Cardiac septum (tissue), 1 donor: ENCODE data around the gene EML3. TPM values are rescaled to one million over a fixed set of nuclear protein-coding genes. Genes with fewer than 3 reads are reported as not detected.
"Not testable (repeated sequence)": the region's sequence is repeated elsewhere in the genome, so short reads cannot be mapped to it uniquely, and the experiment has no call there.

Source experiments
- DNase-seq: peaks from one replicate; pipeline ENCODE4 v3.0.0-alpha.2; 2020; ENCODE audit warnings: low spot score
- intact Hi-C: fragments of 100-400 bp; cut with DNase I; formaldehyde crosslinking; loops from one replicate; pipeline ENCODE4 v1.14.0; 2022
- total RNA-seq: library from RNA; stranded (reverse); fragmentation: NEBNext Ultra II Directional; extraction: Animal tissue kit (Norgen Biotek cat#: 25700); gene quantifications from one replicate; pipeline ENCODE4 v1.2.1, GENCODE V29; 2021
- donor health status: DM: no; HTN: no; CAD: no.

EML3 gene
- total RNA-seq, 1 donor from 2014 or later: 29.6 TPM

DNA sequence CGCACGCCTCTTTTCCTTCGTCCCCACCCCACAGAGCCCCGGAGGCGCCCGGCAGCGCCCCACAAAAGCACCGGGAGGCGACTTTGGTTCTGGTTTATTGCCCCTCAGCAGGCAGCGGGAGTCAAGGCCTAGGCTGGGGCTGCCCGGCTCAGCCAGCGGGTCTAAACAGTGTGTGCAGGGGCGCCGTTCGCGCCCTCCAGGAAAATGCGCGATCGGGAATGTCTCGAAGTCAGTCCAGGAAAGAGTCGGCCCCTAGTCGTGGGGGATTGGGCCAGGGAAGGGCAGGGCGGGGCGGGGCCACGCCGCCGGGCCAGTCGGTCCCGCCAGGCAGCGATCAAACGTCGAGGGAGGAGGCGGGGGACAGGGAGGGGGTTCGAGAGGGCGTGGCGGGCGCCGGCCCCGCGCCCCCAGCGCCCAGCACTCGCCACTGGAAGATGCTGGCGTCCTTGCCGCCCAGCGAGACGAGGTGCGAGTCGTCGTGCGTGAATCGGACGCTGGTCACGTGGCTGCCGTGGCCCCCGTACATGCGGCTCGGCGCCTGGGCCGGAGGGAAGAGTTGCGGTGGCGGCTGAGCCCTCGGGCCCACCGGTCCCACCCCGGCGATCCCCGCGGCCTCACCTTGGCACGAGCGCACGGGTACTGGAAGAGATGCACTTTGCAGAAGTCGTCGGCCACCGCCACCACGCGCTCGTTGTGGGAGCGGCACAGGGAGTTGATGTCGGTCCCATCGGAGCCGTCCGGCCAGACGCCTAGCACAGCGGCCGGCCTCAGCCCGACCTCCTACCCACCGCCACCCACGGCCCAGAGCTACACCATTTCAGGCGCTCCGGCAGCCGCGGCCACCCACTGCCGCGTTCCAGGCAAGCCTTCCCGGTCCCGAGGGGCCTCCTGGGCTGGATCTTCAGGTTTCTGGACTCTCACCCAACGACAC is 10.2 kb downstream of the EML3 start:
- peak; percentile 81 for DNase-seq
- intact Hi-C loops: no loop called here

DNA sequence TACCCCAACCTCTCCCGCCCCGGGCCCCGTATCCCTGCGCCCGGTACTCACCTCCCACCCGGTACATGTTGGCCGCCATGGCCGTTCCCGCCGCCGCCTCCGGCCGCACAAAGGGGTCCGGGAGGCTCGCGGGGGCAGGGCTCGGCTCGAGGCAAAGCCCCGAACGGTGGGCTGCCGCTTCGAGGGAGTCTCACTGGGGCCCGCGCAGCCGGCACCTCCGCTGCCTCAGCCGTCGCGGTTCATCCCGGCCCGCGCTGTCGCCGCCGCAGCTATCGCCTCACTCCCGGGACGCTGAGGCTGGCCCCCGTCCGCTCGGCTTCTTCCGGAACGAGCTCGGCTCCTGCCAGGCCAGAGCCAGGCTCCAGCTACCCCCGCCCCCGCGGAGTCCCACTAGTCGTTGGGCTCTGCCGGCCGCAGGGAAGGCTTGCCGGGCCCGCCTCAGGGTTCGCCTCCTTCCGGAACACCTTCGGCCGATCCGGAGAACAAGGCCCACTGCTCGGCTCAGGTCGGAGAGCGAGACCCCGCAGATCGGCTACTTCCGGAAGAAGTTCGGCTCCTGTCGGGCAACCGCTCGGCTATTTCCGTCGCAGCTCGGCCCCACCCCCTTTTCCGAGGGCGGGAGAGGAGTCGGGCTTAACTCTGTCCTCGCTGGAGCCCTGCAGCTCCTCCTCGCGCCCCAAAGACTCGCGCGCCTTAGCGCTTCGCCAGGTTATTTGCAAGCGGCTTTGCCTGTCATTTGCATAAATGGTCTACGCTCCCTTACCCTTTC is 11.0 kb downstream of the EML3 start, which contains the start of gene MTA2:
Gene MTA2 (minus strand): TSS at position 494 of the 769 bp plus-strand sequence. CDS start 415 bp downstream, at position 79.
- intact Hi-C loops: no loop called here

DNA sequence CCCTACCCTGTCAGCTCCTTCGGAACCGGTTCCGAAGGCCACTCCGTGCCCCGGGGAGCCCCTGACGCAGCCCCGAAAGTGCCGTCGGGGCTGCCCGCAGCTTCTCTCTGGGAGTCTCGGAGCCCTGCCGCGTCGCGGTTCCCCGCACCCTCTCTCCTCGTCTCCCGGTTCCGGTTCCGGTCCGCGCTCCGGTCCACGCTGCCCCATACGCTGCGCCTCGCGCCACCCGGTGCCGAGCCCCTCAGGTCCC is 11.5 kb downstream of the EML3 start:
- DNase-seq: peak; percentile 83
- intact Hi-C loops: no loop called here

More for the DNA sequence above, 11.0 kb downstream of the EML3 start, which contains the start of gene MTA2:
- peak; percentile 98 for DNase-seq

DNA sequence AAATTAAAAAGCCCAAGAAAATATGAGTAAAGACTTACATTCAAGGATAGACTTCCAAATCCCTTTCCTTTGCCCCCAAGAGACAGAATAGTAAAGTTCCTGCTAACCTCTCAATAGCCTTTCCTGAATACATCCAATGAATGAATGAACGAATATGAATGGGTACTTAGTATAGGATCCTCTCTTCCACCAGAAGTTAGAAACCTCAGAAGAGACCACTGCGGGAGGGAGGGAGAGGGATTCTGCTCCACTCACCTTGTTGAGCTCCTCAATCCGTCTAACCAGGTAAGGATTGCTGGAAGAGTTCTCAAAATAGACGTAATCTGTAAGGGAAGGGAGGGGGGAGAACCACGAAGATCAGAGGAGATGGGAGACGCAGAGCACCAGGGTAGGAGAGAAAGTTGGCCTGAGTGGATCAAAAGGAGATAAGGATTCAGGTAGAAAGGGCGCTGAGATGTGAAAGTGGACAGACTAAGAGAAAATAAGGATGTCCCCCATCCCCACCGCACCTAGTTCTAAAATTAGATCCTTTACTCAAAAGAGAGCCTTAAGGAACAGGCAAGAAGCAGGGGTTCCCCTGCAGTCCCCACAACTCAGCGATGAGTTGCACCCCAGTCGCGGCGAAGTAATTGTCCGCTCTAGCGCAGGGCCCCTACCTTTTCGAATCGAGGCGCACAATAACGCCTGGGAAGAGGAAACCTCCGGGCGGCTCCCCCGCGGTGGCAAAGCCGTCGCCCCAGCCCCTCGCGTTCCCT is 12.0 kb downstream of the EML3 start:
- no peak for DNase-seq
- intact Hi-C loops: no loop called here

GRCh38 chr11:62599901-62600300 is 12.7 kb downstream of the EML3 start:
- no peak for DNase-seq
- intact Hi-C loops: no loop called here

DNA sequence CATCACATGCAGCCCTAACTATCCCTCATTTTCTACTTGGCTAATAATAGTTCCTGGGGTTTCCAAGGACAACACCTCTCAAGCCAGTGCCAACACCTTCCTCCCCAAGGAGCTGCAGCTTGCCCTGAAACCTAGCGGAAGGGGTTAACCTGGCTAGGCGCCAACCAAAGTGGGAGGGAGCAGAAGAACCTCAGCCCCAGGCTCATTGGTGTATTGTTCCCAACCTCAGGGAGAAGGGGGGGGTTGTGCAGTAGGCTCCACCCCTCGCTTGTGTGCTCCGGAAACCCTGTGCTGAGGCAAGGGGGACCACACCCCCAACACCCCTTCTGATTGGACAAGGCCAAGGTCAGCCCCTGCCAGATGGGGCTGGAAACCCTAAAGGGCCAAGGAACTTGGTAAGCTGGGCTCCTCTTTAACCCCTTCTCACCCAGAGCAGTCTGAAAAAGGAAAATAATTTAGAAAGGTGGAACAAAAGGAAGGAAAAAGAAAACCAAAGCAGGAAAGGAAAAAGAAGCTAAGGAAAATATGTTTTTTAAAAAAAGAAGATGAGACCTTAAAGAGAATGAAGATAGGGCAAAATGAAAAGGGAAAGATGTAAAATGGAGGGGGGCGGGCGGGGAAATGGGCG is 13.4 kb downstream of the EML3 start:
- DNase-seq: peak; percentile 94
- intact Hi-C loops: no loop called here

GRCh38 chr11:62595124-62595523 is 17.5 kb downstream of the EML3 start:
- no peak for DNase-seq
- intact Hi-C loops: no loop called here

DNA sequence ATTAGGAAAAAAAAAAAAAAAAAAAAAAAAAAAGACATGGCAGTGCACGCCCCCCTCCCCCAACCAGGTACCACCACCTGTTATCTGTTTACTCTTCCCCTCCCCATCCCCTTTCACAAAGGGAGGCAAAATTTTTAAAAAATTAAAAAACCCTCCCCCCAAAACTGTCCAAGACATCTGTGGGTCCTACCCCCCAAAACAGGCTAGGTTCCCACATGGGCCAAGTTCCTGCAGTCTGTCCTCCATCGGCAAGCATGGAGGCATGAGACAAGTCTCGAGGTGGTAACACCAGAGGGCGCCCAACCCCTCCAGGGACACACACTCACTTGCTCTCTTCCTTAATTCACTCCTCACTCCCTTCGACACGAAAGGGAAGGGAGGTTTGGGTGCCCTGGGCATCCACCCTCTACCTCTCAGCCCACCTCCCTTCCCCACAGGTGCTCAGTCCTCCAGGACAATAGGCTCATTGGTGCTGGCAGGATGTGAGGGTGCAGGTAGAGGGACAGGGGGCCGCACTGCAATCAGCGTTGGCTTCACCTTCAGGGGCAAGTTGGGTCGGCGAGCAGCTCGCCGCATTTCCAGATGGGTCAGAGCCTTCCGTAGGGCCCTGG is 19.0 kb downstream of the EML3 start:
- intact Hi-C loops: no loop called here
- DNase-seq: peak; percentile 83

GRCh38 chr11:62592989-62593421 is 19.6 kb downstream of the EML3 start:
- DNase-seq: no peak
- intact Hi-C loops: no loop called here

GRCh38 chr11:62592146-62592815 is 20.3 kb downstream of the EML3 start:
- intact Hi-C loops: no loop called here
- no peak for DNase-seq

GRCh38 chr11:62591448-62592145 is 21.0 kb downstream of the EML3 start, which contains the start of gene TUT1:
Gene TUT1, minus strand, starts transcription at chr11:62591523. Its CDS starts 38 bp downstream, at chr11:62591485.
- intact Hi-C loops: no loop called here
- peak; percentile 96 for DNase-seq

DNA sequence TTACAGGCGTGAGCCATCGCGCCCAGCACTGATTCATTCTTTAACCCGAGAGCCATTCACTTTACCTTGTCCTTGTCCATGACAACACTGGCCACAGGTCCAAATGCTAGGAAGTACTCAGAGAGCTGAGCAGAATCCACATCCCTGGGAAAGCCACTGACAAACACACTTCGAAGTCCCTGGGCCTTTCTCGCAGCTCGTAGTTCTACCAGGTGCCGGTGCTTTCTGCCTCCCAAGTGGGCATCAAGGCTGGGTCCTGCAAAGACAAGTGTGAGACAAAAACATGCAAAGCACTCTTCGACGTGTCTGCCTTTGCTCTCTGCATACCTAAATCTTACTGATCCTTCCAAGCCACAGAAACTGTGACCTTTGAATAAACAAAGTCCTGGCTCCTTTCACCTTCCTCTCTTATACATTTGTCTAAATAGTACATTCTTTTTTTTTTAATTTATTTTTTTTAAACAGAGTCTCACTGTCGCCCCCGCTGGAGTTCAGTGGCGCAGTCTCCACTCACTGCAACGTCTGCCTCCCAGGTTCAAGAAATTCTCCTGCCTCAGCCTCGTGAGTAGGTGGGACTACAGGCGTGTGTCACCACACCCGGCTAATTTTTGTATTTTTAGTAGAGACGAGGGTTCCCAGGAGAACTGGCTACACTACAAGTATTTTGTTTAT is 23.5 kb downstream of the EML3 start:
- intact Hi-C loops: no loop called here
- no peak for DNase-seq

DNA sequence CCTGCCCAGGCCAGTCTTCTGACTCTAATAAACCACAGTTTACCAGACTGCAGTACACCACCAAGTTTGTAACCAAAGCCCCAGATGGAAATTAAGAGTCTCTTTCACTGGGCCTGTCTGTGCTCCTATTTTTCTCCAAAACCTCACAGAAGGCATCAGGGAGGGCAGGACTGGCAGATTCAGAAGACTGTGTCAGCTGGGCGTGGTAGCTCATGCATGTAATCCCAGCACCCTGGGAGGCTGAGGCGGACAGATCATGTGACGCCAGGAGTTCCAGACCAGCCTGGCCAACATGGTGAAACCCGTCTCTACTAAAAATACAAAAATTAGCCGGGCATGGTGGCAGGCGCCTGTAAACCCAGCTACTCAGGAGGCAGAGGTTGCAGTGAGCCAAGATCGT is 27.2 kb downstream of the EML3 start:
- intact Hi-C loops, DNase-seq: not testable (repeated sequence)

DNA sequence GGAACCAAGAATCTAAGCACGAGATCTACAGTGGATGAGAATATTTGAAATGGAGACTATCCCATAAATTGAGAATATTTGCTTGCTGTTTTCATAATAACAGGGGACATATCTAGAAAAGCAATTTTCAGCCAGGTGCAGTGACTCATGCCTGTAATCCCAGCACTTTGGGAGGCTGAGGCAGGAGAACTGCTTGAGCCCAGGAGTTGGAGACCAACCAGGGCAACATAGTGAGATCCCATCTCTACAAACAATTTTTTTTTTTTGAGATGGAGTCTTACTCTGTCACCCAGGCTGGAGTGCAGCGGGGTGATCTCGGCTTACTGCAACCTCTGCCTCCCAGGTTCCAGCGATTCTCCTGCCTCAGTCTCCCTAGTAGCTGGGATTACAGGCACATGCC is 30.8 kb downstream of the EML3 start:
- DNase-seq, intact Hi-C loops: not testable (repeated sequence)

DNA sequence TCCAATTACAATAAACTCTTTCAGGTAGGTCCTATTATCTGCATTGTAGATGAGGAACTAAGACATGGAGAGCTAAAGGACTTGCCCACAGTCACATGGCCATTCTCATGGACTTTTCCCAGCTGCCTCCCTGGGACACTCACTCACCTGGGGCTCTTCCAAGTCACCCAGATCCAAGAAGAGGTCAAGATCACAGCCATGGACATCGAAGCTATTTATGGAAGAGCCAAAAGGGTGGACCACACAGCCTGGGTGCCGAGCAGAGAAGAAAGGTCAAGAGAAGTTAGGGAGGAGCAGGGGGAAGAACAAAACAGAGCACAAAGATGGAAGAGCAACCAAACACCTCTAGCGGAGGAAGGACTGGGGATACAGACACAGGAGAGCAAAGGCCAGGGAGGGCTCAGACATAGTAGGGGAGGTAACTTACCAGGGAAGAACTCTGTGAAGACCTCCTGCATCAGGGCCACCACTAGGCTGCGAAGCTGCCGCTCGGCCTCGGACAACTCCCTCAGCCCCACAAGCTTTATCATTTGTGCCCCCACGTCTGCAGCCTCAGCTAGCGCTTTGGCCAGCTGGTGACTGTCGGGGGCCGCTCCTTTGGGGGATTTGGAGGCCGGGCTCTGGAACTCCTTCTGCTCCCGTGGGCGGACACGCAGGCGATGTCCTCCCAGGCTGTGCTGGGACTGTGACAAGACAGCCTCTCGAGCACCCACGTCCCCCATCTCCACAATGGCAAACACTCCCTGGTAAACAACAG is 31.4 kb downstream of the EML3 start:
- no peak for DNase-seq
- intact Hi-C loops: no loop called here

DNA sequence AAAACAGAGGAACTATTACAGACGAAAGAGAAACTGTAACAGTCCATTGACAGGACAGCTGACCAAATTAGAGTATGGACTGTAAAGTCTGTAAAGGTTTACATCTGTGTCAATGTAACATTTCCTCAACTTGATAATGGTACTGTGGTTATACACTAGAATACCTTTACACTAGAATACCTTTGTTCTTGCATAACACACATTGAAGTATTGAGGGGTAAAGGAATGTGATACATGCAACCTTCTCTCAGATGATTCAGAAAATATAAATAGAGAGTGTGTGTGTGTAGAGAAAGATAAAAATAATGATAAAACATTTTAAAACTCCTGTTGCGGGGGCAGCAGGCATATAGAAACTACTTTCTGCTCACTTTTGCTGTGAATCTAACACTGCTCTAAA is 33.3 kb downstream of the EML3 start:
- no peak for DNase-seq
- intact Hi-C loops: no loop called here

- no peak for DNase-seq
- intact Hi-C loops: no loop called here
Observed at GRCh38 chr11:62578541-62578940, 34.0 kb downstream of the EML3 start.
